HEK293T (cell line): ENCODE data around the gene ATP4B.

Source experiments
- BHLHE40 ChIP-seq: fragments of 450-650 bp; IDR thresholded peaks from 2 replicates; pipeline ENCODE4 v1.6.1; 2016; ENCODE audit warnings: mild to moderate bottlenecking, moderate library complexity, borderline replicate concordance
- CTBP1 ChIP-seq: fragments of 450-650 bp; IDR thresholded peaks from 2 replicates; pipeline ENCODE4 v1.6.1; 2016; ENCODE audit warnings: borderline replicate concordance
- FOXA1 ChIP-seq: fragments of 450-650 bp; IDR thresholded peaks from 2 replicates; pipeline ENCODE4 v1.6.1; 2016; ENCODE audit warnings: mild to moderate bottlenecking
- FOXK2 ChIP-seq: fragments of 450-650 bp; IDR thresholded peaks from 2 replicates; pipeline ENCODE4 v1.6.1; 2016; ENCODE audit warnings: mild to moderate bottlenecking
- NFRKB ChIP-seq: fragments of 450-650 bp; IDR thresholded peaks from 2 replicates; pipeline ENCODE4 v1.6.1; 2016; ENCODE audit warnings: mild to moderate bottlenecking, moderate library complexity
- SP1 ChIP-seq: fragments of 450-650 bp; IDR thresholded peaks from 2 replicates; pipeline ENCODE4 v1.6.1; 2017
- TARDBP ChIP-seq: fragments of 450-650 bp; IDR thresholded peaks from 2 replicates; pipeline ENCODE4 v1.6.1; 2016
- TF ChIP-seq, protein P1 (sequence below): fragments of 450-650 bp; IDR thresholded peaks from 2 replicates; pipeline ENCODE4 v1.6.1; 2016

DNA sequence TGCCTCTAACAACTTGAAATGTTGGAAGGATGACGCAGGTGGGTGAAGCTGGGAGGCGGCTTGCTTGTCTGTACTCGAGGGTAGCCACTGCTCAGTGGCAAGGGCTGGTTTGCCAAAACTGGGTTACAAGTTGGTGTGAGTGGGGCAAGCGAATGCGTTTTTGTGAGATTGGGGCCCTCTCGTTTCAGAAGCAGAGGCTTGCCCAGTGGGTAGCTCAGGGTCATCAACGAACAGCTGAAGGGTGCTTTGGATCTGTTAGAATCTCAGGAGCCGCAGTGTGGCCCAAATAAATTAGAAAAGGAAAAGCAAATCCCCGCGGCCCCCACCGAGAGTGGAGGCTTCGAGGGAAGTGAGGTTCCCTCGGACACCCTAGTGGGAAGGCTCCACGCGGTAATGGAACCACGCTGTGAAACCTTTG is 7.3 kb downstream of the ATP4B start:
- no peak for TF ChIP-seq NFRKB
- no peak for TF ChIP-seq FOXK2
- TF ChIP-seq, protein P1, sequence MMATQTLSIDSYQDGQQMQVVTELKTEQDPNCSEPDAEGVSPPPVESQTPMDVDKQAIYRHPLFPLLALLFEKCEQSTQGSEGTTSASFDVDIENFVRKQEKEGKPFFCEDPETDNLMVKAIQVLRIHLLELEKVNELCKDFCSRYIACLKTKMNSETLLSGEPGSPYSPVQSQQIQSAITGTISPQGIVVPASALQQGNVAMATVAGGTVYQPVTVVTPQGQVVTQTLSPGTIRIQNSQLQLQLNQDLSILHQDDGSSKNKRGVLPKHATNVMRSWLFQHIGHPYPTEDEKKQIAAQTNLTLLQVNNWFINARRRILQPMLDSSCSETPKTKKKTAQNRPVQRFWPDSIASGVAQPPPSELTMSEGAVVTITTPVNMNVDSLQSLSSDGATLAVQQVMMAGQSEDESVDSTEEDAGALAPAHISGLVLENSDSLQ: no peak
- no peak for TF ChIP-seq TARDBP
- no peak for TF ChIP-seq CTBP1
- no peak for TF ChIP-seq BHLHE40
- TF ChIP-seq FOXA1: no peak
- no peak for TF ChIP-seq SP1
